Activated effector memory CD4-positive, alpha-beta T cell treated with anti-CD3 and anti-CD28 coated beads, Interleukin-2, amount 50 U/mL, for 16 hours (primary cell): Measurements from ENCODE around the gene PEX5.
"Not testable (repeated sequence)": the region's sequence is repeated elsewhere in the genome, so short reads cannot be mapped to it uniquely, and the experiment has no call there.

ENCODE experiments used
- DNase-seq: peaks from one replicate; pipeline ENCODE4 v3.0.0-alpha.2; 2020

PEX5 gene

DNA sequence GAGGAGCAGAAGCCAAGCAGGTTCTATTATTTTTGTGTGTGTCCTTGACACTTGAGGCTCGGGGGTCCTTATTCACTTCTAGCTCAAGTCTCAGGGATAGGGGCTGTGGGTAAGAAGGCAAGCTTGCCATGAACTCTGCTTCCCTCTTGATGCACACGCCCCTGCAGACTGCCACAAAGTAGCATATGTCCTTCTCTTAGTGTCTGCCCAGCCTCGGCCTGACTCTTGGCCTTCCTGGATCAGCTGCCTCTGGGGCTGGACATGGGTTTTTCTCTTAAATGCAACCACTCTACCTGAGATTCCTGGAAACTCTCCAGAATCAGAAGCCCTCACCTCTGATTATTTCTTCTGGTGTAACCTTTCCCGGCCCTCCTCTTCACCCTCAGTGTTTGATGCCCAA lies 28.2 kb upstream of the PEX5 start:
- no peak for DNase-seq

GRCh38 chr12:7161811-7162210 lies 27.7 kb upstream of the PEX5 start:
- DNase-seq: no peak

DNA sequence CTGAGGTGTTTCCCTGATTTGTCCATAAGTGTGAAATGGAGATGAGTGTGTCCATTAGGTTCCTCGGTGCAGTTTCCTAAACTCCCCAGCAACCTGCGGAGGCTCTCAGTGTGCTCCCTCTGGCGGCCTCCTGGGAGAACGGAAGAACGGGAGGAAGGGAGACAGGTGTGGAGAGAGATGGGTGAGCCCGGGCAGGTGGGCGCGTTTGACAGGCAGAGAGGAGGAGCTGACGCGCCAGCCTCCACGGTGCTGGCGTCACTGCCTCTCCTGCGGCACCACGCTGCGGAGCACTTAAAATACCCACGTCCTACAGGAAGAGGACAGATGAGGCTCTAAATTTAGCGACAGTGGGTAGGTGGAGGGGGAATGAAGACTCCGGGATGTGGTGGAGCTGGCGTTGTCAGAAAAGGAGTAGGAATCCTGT lies 26.8 kb upstream of the PEX5 start:
- DNase-seq: no peak

- no peak for DNase-seq
Measured at GRCh38 chr12:7169951-7170350, 19.5 kb upstream of the PEX5 start.

DNA sequence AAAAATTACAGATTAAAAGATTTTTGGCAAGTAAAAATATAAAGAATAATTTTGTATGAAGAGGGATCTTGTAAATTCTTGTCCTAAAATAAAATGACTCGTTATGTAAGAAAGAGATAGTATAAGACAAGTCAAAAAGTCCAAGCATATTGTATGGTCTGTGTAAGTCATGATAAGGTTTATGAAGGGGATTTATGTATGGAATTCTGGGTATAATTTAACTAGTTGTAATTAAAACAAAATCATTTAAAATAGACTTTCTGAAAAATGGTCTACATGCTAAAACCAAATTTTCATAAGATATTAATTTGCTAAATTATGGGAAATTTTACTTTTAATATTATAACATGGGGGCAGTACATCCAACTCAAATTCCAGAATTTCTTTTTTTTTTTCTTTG lies 17.6 kb upstream of the PEX5 start:
- DNase-seq: no peak

DNA sequence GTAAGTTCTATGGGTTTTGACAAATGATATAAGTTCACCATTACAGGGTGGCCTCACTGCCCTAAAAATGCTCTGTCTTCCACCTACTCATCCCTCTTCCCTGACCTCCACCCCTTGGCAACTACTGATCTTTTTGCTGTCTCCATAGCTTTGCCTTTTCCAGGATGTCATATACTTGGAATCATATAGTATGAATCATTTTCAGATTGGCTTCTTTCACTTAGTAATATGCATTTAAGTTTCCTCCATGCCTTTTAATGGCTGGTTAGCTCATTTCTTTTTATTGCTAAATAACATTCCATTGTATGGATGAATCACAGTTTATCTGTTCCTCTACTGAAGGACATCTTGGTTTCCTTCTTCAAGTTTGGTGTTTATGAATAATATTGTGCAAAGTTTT lies 14.0 kb upstream of the PEX5 start:
- DNase-seq: no peak

- DNase-seq: no peak
Measured at GRCh38 chr12:7176595-7176994, 12.9 kb upstream of the PEX5 start.

- DNase-seq: no peak
Measured at GRCh38 chr12:7178481-7178880, 11.0 kb upstream of the PEX5 start.

DNA sequence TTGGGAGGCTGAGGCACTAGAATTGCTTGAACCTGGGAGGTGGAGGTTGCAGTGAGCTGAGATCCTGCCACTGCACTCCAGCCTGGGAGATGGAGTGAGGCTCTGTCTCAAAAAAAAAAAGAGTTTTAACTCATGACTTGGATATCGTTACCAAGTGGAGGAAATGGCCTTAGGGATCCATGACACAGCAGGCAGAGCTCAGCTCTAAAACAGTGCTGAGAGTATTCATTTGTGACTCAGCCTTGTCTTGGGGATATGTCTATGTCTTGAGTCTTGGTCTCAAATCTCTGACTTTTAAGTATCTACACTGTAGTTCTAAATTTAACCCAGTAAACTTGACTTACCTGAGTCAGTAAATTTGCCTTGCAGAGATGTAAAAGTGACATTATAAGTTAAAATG lies 8.8 kb upstream of the PEX5 start:
- no peak for DNase-seq

- not testable (repeated sequence) for DNase-seq
Measured at GRCh38 chr12:7186058-7186457, 3.4 kb upstream of the PEX5 start.

DNA sequence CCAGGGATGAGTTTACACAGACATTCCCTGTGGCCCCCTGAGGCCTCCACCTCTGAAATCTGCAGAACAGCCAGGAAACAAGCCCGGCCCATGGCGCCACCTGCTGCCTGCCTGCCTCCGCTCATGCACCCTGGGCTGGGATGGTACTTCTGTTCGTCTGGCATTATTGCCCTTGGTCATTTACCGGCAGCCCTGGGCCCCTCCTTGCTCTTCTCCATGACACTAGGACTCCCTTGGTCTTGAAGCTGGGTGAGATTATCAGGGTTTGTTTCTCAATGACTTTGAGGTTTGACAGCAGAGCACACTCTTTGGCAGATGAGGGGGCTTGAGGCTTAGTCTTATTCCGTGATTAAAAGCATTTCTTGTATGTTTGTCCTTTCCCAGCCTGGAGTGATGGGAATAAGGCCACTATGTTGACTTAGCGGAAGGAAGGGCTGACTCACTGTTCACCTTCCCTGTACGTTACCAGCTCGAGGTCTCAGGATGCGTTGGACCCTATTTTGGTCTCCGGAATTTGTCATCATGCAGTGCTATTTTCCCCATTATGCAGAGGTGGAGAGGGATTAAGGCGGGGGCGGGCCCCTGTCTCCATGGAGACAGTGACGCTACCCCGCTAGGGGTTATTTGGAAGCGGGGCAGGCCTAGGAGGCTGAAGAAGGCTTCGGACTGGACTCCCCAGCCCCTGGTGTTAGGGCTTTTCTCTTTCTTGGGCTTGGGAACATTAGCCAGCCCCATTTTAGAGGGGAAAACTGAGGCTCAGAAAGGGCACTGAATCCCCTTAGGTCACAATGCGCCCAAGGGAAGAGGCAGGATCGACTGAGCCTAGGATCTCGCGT lies 706 bp upstream of the PEX5 start:
- peak; percentile 86 for DNase-seq

DNA sequence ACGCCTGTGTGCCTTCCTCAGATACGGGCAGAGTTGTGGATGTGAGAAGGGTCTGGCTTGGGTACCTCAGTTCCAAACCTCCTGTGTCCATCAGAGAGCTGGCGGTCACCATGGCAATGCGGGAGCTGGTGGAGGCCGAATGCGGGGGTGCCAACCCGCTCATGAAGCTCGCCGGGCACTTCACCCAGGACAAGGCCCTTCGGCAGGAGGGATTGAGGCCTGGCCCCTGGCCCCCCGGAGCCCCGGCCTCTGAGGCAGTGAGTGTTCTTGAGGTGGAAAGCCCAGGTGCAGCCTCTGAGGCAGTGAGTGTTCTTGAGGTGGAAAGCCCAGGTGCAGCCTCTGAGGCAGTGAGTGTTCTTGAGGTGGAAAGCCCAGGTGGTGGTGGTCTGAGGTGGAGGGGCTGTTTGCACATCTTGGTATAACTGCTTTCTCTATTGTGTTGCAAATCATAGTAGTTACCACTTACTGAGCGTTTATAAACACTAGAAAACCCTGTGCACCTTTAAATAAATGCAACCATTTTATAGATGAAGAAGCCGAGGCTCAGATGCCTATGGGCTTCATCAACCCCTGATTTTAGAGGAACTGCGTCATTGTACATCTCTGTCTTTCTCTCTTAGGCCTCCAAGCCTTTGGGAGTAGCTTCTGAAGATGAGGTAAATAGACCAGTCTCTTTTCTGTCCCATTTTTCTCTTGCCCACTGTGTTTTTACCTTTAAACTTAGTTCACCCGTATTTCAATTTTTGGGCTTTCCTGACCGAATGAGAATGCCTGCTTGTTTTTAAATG lies 976 bp downstream of the PEX5 start:
- DNase-seq: peak; percentile 65

DNA sequence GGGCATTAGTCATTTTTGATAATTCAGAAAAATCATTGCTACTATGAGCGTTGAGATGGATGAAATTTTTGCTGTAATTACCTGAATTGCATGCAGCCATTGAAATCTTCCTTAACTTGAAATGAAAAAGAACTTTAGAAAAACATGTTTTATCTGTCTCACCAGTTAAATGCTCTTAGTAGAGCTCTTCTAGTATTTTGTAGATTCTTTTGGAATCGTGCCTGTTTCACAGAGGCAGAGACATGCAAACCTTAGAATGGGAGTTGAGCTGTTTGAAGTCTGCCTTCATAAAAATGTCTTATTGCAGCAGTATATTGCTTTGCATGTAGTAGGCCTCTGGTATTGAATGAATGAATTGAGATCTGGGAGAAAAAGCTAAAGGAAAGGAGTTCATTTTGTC lies 4.2 kb downstream of the PEX5 start:
- DNase-seq: no peak

- no peak for DNase-seq
Measured at GRCh38 chr12:7197841-7198240, 8.4 kb downstream of the PEX5 start.

DNA sequence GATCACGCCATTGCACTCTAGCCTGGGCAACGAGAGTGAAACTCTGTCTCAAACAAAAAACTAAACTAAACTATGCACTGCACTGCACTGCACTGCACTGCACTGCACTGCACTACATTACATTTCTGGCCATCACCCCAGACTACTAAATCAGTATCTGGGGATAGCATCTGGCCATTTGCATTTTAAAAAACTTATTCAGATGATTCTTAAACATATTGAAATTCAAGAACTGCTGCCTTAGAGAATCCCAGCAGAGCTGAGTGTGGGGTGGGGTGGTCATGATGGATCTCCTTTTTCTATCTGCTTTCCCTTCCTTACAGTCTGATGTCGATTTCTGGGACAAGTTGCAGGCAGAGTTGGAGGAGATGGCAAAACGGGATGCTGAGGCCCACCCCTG lies 13.6 kb downstream of the PEX5 start:
- DNase-seq: no peak

- DNase-seq: no peak
Measured at GRCh38 chr12:7205091-7205490, 15.6 kb downstream of the PEX5 start.

GRCh38 chr12:7206691-7207090 lies 17.2 kb downstream of the PEX5 start:
- no peak for DNase-seq

DNA sequence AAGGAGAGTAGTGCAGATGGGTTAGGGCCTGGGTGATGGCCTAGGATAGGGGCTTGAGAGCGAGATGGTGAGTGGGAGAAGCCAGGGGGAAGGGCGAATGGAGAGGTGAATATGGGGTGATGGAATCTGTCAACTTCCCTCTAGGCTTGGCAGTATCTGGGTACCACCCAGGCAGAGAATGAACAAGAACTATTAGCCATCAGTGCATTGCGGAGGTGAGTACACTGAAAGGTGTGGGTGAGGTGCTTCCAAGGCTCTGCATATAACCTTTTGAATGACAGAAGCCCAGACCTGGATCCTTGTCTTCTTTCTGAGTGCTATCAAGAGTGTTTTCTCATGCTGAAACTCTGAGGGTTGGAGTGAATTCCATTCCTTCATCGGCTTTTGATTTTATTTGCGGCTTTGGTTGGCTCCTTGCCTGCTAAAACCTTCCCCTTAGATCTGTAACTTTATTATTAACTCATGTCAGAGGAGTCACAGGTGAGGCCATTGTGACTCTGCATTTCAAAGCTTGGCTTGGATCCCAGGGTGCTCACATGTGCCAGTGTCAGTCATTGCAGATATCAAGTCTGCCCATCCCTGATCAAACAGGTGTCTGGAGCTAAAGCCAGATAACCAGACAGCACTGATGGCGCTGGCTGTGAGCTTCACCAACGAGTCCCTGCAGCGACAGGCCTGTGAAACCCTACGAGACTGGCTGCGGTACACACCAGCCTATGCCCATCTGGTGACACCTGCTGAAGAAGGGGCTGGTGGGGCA lies 18.6 kb downstream of the PEX5 start:
- DNase-seq: no peak

GRCh38 chr12:7209958-7210357 lies 20.5 kb downstream of the PEX5 start:
- no peak for DNase-seq

GRCh38 chr12:7210642-7211151 lies 21.2 kb downstream of the PEX5 start:
- DNase-seq: no peak

GRCh38 chr12:7212678-7213077 lies 23.2 kb downstream of the PEX5 start:
- DNase-seq: no peak

GRCh38 chr12:7213745-7214144 lies 24.3 kb downstream of the PEX5 start:
- not testable (repeated sequence) for DNase-seq

DNA sequence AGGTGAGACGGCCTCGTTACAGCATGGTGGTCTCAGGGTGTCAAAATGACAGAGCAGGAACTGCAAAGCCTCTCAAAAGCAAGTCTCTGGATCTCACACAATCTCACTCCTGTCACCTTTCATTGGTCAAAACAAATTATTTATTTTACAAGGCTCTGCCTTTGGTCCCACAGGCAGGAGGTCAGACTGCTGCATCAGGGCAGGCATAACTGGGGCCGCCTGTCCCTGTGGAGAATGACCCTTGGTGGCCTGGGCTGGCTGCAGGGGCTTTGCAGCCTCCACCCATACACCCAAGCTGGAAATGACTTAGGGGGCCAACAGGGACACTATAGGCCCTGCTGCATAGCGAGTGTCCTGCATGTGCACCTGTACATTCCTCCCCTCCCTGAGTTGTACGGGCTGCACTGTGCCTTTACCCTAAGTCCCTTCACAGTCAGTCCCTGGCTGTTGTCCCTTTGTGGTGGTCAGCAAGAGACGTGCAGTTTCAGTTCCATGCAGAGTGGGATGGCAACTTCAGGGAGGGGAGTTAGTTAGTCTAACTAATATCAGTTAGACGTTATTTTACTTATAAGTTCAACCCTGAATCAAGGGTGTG lies 28.1 kb downstream of the PEX5 start:
- no peak for DNase-seq
